ENCODE measurements around the gene ZMYND11. TPM values are rescaled to one million over a fixed set of nuclear protein-coding genes. Genes with fewer than 3 reads are reported as not detected.

The ZMYND11 gene
- total RNA-seq, 4 donors from 2014 or later, result 28.9 to 132 (median 37.2) TPM

DNA sequence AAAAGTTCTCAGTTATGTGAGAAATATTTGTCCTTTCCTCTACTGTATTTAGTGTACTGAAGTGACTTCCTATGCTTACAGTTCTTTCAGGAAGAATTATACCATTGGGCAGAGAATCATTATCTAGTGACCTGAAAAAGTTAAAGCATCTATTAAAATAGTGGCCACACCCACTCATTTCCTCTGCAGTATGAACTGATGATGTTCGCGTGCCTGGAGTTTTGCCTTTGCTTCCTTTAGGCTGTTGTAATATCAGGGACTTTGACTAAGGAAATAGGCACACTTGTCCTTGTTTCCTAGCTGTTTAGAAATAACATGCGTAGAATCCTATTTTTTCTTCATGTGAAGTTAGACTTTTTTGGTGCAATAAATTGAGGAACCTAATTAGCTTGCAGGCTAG, 100.7 kb downstream of the ZMYND11 start:
- H3K4me3 ChIP-seq, result no peak overlapping the region
- no peaks in the 10 kb centered on the region for H3K27me3 ChIP-seq
- TF ChIP-seq, protein P1, sequence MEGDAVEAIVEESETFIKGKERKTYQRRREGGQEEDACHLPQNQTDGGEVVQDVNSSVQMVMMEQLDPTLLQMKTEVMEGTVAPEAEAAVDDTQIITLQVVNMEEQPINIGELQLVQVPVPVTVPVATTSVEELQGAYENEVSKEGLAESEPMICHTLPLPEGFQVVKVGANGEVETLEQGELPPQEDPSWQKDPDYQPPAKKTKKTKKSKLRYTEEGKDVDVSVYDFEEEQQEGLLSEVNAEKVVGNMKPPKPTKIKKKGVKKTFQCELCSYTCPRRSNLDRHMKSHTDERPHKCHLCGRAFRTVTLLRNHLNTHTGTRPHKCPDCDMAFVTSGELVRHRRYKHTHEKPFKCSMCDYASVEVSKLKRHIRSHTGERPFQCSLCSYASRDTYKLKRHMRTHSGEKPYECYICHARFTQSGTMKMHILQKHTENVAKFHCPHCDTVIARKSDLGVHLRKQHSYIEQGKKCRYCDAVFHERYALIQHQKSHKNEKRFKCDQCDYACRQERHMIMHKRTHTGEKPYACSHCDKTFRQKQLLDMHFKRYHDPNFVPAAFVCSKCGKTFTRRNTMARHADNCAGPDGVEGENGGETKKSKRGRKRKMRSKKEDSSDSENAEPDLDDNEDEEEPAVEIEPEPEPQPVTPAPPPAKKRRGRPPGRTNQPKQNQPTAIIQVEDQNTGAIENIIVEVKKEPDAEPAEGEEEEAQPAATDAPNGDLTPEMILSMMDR (IDR thresholded peaks at IDR 0.05), result no peak
- TF ChIP-seq POLR2A (IDR thresholded peaks at IDR 0.05), result no peak
- H3K4me1 ChIP-seq, result no peaks in the 10 kb centered on the region
- peaks cover 0 to 27% (median 0%) of the 10 kb centered on the region in 3 donors for H3K36me3 ChIP-seq
- DNase-seq, result no peak
- no peaks in the 10 kb centered on the region for H3K9me3 ChIP-seq
- no peak overlapping the region for H3K27ac ChIP-seq

DNA sequence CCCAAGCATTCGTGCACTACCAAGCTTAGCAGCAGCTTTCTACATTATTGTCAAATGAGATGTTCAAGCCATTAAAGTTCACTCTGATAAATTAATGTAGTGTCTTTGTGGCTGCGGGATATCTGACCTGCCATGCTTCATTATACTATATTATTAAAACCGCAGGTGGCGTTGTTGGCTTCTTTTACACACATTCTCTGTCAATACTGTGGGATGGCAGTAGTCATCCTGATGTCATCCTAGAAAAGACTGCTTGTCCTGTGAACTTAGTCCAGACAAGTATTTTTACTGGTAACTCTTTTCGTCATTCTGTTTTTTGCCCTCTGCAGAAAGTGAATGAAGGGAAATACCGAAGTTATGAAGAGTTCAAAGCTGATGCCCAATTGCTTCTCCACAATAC, 103.9 kb downstream of the ZMYND11 start:
- no peaks in the 10 kb centered on the region for H3K4me1 ChIP-seq
- DNase-seq, result no peak
- no peaks in the 10 kb centered on the region for H3K27me3 ChIP-seq
- TF ChIP-seq, protein P1 (IDR thresholded peaks at IDR 0.05), result no peak
- no peak for TF ChIP-seq POLR2A (IDR thresholded peaks at IDR 0.05)
- H3K36me3 ChIP-seq, result peaks cover 0 to 47% (median 0%) of the 10 kb centered on the region in 3 donors
- no peak overlapping the region for H3K27ac ChIP-seq
- no peak overlapping the region for H3K4me3 ChIP-seq
- H3K9me3 ChIP-seq, result no peaks in the 10 kb centered on the region

DNA sequence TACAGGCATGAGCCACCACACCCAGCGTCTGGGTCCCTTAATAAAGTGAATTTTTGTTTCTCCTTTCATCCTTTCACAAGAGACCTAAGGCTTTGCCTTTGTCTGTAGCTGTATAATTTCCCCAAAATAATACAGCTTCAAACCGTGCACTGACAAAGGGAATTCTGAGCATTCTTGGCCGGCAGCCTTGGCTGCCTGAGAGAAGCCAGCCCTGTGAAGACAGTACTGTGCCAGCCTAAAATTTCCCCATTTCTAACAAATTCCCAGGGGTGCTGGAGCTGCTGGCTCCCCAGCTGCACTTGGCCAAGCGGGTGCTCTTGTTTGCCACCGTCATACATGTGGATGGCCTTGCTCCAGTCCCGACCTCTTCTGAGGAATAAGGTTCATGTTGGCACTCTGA, 106.2 kb downstream of the ZMYND11 start:
- no peaks in the 10 kb centered on the region for H3K9me3 ChIP-seq
- H3K4me3 ChIP-seq, result no peak overlapping the region
- H3K27me3 ChIP-seq, result no peaks in the 10 kb centered on the region
- H3K4me1 ChIP-seq, result no peaks in the 10 kb centered on the region
- DNase-seq, result no peak
- H3K27ac ChIP-seq, result no peak overlapping the region
- TF ChIP-seq, protein P1 (IDR thresholded peaks at IDR 0.05), result no peak
- no peak for TF ChIP-seq POLR2A (IDR thresholded peaks at IDR 0.05)
- peaks cover 0 to 53% (median 0%) of the 10 kb centered on the region in 3 donors for H3K36me3 ChIP-seq

DNA sequence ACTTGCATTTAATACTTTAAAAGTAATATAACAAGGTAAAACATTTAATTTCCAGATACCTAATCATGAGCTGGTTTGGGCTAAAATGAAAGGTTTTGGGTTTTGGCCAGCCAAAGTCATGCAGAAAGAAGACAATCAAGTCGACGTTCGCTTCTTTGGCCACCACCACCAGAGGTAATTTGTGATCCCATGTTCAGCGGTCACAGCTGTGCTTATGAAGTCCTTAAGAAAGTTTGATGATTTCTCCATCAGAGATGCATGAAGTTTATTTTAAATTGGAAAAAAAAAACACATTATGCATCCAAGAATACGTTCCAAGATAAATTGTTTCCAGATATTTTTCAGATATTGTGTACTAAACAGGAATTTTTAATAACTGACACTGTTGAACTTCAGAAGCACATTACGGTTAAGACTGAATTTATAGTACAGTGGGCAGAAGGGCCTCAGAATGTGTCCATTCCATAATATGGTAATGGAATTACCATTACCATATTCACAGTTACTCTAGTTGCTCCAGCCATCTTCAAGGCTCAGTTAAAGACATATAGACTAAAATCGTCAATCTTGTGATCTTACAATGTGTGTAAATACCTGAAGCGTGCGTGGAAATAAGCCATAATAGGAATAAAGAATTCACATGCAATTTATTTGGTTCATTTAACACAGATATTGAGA, 106.8 kb downstream of the ZMYND11 start:
- H3K36me3 ChIP-seq, result peaks cover 0 to 54% (median 0%) of the 10 kb centered on the region in 3 donors
- no peak for TF ChIP-seq POLR2A (IDR thresholded peaks at IDR 0.05)
- TF ChIP-seq, protein P1 (IDR thresholded peaks at IDR 0.05), result no peak
- no peaks in the 10 kb centered on the region for H3K4me1 ChIP-seq
- H3K27ac ChIP-seq, result no peak overlapping the region
- H3K27me3 ChIP-seq, result no peaks in the 10 kb centered on the region
- H3K9me3 ChIP-seq, result no peaks in the 10 kb centered on the region
- DNase-seq, result no peak
- H3K4me3 ChIP-seq, result no peak overlapping the region

DNA sequence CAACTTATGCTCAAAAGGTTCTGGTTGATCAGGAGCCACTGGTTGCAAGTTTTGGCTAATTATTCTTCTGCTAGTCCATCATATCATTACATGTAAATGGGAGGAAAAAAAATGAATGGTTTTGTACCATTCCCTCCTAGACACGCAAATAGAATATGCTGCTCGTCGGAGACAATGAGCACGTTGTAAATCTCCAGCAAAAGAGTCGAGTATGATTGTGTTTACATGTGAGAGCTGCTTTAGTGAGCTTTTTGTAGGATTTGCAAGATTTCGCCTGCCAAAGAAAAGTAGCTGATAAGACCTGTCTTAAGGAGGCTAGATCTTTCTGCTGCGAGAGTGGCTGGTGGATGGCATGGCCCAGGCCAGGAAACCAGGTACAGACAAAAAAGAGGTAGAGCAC, 109.0 kb downstream of the ZMYND11 start:
- DNase-seq, result no peak
- no peak overlapping the region for H3K4me3 ChIP-seq
- H3K4me1 ChIP-seq, result no peaks in the 10 kb centered on the region
- no peak overlapping the region for H3K27ac ChIP-seq
- no peaks in the 10 kb centered on the region for H3K9me3 ChIP-seq
- H3K27me3 ChIP-seq, result no peaks in the 10 kb centered on the region
- no peak for TF ChIP-seq POLR2A (IDR thresholded peaks at IDR 0.05)
- TF ChIP-seq, protein P1 (IDR thresholded peaks at IDR 0.05), result no peak
- H3K36me3 ChIP-seq, result peaks cover 0 to 65% (median 0%) of the 10 kb centered on the region in 3 donors

Measured in Peyer's patch (tissue), 4 donors.